HFFc6 (cell line): ENCODE measurements around the gene FUT1. TPM values are rescaled to one million over a fixed set of nuclear protein-coding genes. Genes with fewer than 3 reads are reported as not detected.

ENCODE experiments used
- DNase-seq: peaks from one replicate; pipeline ENCODE4 v3.0.0-alpha.2; 2018
- H3K27ac Mint-ChIP-seq: 2 replicates; pipeline ENCODE4 v1.8.0; 2020; ENCODE audit warnings: mild to moderate bottlenecking, mixed read lengths
- H3K27me3 Mint-ChIP-seq: 2 replicates; pipeline ENCODE4 v1.8.0; 2021; ENCODE audit warnings: mild to moderate bottlenecking, moderate library complexity, mixed read lengths; ENCODE audit not compliant: insufficient read depth
- H3K36me3 Mint-ChIP-seq: 2 replicates; pipeline ENCODE4 v1.8.0; 2021; ENCODE audit warnings: low read depth, mixed read lengths
- H3K4me1 Mint-ChIP-seq: 2 replicates; pipeline ENCODE4 v1.8.0; 2020; ENCODE audit warnings: low read depth, mixed read lengths
- H3K4me3 Mint-ChIP-seq: 2 replicates; pipeline ENCODE4 v1.8.0; 2020; ENCODE audit warnings: mild to moderate bottlenecking, moderate library complexity, mixed read lengths
- H3K9me3 Mint-ChIP-seq: 2 replicates; pipeline ENCODE4 v1.8.0; 2020; ENCODE audit warnings: mild to moderate bottlenecking, mixed read lengths
- total RNA-seq, 6 experiments: library from RNA; stranded (reverse); fragmentation: NEBNext Ultra II Directional; extraction: Animal tissue kit (Norgen Biotek cat#: 25700); gene quantifications; 2 replicates in 1 of 6; 3 replicates in 5 of 6; pipeline ENCODE4 v1.2.3, GENCODE V29; 2021
- TF ChIP-seq, protein P1 (sequence below): fragments of 200-600 bp; sonication (generic); IDR thresholded peaks from 2 replicates; pipeline ENCODE4 v1.5.0; 2021; ENCODE audit warnings: antibody characterized with exemption, mild to moderate bottlenecking

Gene FUT1
- total RNA-seq, 6 experiments from 2014 or later, result 0.05 to 0.06 (median 0.05) TPM; not detected in 3

DNA sequence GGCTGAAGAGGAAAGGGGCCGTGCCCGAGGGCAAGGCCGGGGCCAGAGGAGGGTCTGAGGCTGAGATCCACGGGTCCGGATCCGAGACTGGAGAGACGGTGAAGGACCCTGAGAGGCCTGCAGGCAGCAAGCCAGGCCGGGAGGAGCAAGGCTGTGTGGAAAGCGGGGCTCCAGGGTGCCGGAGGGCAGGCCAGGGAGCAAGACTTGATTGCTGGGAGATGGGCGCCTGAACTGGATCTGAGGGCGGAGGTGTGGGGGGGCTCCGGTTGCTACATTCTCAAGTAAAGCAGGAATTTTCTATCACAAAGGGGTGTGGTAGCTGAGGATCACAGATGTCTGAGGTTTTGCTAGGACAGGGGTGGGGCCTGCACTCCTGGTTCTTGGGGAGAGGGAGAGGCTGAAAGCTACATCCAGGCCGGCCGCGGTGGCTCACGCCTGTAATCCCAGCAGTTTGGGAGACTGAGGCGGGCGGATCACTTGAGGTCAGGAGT, 36.7 kb downstream of the FUT1 start:
- Mint-ChIP-seq H3K4me3 (peak overlapping the region; percentile 82), H3K36me3 (no peaks in the 10 kb centered on the region; the same call in 1 of the 2 replicates), H3K27ac (peak overlapping the region; percentile 83), H3K9me3 (no peaks in the 10 kb centered on the region; the same call in 1 of the 2 replicates), H3K27me3 (no peaks in the 10 kb centered on the region; the same call in none of the 2 replicates), H3K4me1 (peaks cover 48% of the 10 kb centered on the region)
- TF ChIP-seq, protein P1, sequence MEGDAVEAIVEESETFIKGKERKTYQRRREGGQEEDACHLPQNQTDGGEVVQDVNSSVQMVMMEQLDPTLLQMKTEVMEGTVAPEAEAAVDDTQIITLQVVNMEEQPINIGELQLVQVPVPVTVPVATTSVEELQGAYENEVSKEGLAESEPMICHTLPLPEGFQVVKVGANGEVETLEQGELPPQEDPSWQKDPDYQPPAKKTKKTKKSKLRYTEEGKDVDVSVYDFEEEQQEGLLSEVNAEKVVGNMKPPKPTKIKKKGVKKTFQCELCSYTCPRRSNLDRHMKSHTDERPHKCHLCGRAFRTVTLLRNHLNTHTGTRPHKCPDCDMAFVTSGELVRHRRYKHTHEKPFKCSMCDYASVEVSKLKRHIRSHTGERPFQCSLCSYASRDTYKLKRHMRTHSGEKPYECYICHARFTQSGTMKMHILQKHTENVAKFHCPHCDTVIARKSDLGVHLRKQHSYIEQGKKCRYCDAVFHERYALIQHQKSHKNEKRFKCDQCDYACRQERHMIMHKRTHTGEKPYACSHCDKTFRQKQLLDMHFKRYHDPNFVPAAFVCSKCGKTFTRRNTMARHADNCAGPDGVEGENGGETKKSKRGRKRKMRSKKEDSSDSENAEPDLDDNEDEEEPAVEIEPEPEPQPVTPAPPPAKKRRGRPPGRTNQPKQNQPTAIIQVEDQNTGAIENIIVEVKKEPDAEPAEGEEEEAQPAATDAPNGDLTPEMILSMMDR, result no peak
- no peak for DNase-seq

DNA sequence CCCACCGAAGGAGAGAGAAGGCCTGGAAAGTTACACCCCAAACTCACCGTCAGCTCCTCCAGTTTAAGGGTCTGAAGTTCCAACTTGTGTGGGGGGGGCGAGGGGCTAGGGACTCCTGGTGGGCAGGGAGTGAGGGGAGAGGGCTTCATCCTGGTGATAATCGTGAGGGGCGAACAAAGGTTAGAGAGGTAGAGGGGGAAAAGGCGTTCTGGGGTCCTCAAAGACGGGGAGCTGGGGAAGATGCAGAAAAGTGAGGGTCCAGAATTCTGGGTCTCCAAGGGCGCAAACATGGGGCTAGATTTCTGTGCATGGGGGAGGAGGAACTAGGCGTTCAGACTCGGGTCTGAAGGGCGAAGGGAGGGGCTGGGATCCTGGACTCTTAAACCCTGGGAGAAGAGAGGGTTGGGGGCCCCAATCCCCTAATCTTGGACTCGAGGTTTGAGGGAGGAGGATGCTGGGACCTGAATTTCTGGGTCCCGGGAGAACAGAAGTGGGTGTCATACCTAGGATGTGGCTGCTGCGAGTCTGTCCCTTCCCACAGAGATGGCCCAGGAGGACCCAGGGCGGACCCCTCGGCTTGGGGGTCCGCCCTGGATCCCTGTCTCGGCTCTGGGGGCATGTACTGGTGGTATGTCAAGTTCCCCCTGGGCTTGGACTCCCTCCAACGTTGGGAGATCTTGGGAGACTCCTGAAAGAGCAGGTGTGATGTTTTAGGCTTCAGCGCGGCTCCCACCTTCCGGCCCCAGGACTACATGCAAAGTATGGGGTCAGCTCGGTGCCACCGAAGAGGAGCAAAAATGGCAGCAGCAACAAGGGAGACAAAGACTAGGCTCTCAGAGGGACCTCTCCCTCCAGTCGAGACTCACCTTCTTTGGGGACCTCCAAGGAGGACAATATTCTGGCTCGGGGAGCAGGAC, 37.4 kb downstream of the FUT1 start:
- Mint-ChIP-seq H3K4me1 (peaks cover 42% of the 10 kb centered on the region), H3K4me3 (peak overlapping the region; percentile 82), H3K27ac (peak overlapping the region; percentile 83), H3K27me3 (no peaks in the 10 kb centered on the region; the same call in none of the 2 replicates), H3K9me3 (no peaks in the 10 kb centered on the region; the same call in 1 of the 2 replicates), H3K36me3 (no peaks in the 10 kb centered on the region; the same call in 1 of the 2 replicates)
- no peak for DNase-seq
- TF ChIP-seq, protein P1, result no peak

DNA sequence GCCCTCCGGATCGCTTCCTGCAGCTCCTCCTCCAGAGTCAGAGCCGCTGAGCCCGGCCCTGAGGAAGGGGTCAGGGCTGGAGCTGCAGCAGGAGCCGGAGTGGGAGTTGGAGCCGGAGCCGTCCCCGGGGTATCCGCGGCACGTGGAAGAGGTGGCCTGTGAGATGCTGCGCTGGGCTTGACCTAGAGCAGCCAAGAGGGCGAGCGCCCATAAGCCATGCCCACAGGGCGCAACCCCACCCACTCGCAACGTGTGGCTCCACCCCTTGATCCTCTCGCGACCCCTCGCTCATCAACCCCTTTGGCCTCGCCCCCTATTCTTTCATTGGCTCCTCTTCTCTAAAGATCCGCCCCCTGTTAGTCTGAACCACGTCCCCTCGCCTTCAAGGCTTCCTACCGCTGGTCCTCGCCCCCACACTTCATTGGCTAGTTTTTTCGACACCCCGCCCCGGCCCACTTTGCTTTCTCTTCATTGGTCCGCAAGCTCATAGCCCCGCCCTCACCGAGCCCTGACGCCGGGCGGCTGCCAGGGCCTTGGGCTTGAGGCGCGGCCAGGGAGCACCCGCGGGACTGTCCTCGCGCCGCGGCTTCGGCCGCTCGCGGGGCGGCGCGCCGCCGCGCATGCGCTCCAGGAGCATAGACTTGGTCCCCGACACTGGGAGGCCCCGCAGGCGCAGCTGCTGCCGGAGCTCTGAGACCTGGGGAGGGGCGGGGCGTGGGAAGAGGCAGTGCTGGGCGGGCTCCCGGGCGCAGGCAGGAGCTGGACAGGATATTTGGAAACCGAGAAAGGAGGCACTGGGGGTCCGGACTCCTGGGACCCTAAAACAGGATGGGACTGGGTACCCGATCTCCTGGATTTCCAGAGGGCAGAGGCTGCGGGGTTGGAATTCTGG, 38.3 kb downstream of the FUT1 start:
- H3K9me3 Mint-ChIP-seq, result no peaks in the 10 kb centered on the region; the same call in 1 of the 2 replicates
- peaks cover 42% of the 10 kb centered on the region for H3K4me1 Mint-ChIP-seq
- H3K27ac Mint-ChIP-seq, result peak overlapping the region; percentile 83
- H3K27me3 Mint-ChIP-seq, result no peaks in the 10 kb centered on the region; the same call in none of the 2 replicates
- H3K36me3 Mint-ChIP-seq, result no peaks in the 10 kb centered on the region; the same call in 1 of the 2 replicates
- TF ChIP-seq, protein P1, result no peak
- peak; percentile 99 for DNase-seq
- H3K4me3 Mint-ChIP-seq, result peak overlapping the region; percentile 88

DNA sequence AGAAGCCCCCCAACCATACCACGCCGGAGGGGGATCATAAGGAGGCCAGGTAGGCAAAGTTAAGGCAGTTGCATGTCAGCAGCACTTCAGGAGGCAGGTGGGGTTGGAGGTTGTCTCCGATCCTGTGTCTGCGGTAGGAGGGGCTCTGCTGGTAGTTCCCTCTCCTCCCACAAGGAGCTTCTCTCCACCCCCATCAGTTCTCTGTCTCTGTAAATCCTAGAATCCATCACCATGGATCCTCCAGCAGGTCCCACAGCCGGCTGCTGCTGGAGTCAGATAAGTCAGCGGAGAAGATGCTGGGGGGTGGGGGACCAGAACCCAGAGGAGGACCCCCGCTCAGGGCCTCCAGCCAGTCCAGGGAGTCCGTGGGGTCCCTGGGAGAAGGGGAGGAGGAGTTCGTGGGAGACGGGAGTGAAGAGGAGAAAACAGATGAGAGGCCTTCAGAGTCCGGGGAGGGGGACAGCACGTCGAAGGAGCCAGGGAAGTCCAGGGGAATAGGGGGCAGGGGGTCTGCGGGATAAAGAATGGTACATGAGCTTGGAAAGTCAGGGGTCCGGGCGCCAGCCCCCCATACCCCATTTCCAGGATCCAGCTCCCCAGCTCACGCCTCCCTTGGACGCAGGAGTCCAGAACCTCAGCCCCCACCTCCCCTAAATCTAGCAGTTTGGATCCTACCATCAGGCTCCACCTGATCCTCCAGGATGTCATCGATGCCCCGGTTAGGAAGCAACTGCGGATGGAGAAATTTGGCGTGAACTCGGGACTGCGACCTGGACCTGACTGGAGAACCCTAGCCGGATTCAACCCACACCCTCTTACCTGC, 39.2 kb downstream of the FUT1 start:
- Mint-ChIP-seq H3K27ac (peak overlapping the region; percentile 43), H3K4me1 (peaks cover 36% of the 10 kb centered on the region), H3K9me3 (no peaks in the 10 kb centered on the region; the same call in 1 of the 2 replicates), H3K4me3 (peak overlapping the region; percentile 88), H3K27me3 (no peaks in the 10 kb centered on the region; the same call in none of the 2 replicates), H3K36me3 (no peaks in the 10 kb centered on the region; the same call in 1 of the 2 replicates)
- DNase-seq, result no peak
- TF ChIP-seq, protein P1, result peak; percentile 40; the same call in 1 of the 2 replicates
